K562 (cell line): ENCODE data around the gene MAGEB1. TPM values are rescaled to one million over a fixed set of nuclear protein-coding genes. Genes with fewer than 3 reads are reported as not detected.

ENCODE experiments used
- FOSL1 ChIP-seq: fragments of 200-800 bp; sonication (Bioruptor generic); conservative IDR thresholded peaks from 2 replicates; pipeline ENCODE4 v1.6.1; 2016; ENCODE audit warnings: missing genetic modification characterization, missing compliant biosample characterization
- JUN ChIP-seq, 2 experiments: sonication (generic) in 1 of 2; formaldehyde crosslinking in 1 of 2; IDR thresholded peaks; 2 replicates each; pipeline versions ENCODE4 v1.6.1 to v1.8.0; 2012 to 2022; ENCODE audit warnings: borderline replicate concordance in 2 of 2, mild to moderate bottlenecking in 2 of 2, improper control_type of control experiment in 1 of 2, low read depth in 1 of 2, low read length in 1 of 2, missing genetic modification reagents in 1 of 2
- SIN3A ChIP-seq, 2 experiments: fragments of 150-350 bp in 1 of 2; IDR thresholded peaks; 2 replicates each; pipeline ENCODE4 v1.6.1; 2011 to 2016; ENCODE audit warnings: borderline replicate concordance in 2 of 2, low read depth in 2 of 2, low read length in 2 of 2, mild to moderate bottlenecking in 2 of 2, moderate library complexity in 2 of 2; ENCODE audit not compliant: control insufficient read depth in 1 of 2
- SPI1 ChIP-seq: IDR thresholded peaks from 2 replicates; pipeline ENCODE4 v1.6.1; 2011; ENCODE audit warnings: low read depth, low read length, control low read depth, borderline replicate concordance
- TEAD4 ChIP-seq, 2 experiments: sonication (generic) in 1 of 2; formaldehyde crosslinking in 1 of 2; IDR thresholded peaks; 2 replicates each; pipeline versions ENCODE4 v1.6.1 to v1.8.0; 2012 to 2022; ENCODE audit warnings: borderline replicate concordance in 1 of 2, inconsistent platforms in 1 of 2, low read length in 1 of 2, mild to moderate bottlenecking in 1 of 2, missing genetic modification reagents in 1 of 2
- ZNF384 ChIP-seq: IDR thresholded peaks from 2 replicates; pipeline ENCODE4 v1.6.1; 2012; ENCODE audit warnings: low read depth, low read length, improper control_type of control experiment
- polyA plus RNA-seq, 8 experiments: library from polyadenylated mRNA; depleted of rRNA in 4 of 8; stranded (reverse) in 5 of 8; unstranded in 3 of 8; fragments of >200 nt; fragmentation: Nextera tagmentation in 2 of 8; fragmentation: Illumina TruSeq in 1 of 8; extraction: Ambion mirVana in 2 of 8; extraction: Trizol in 1 of 8; gene quantifications; 2 replicates each; pipeline versions ENCODE4 v1.2.1 to v1.2.3, GENCODE V29; 2011 to 2014; ENCODE audit warnings: inconsistent platforms in 1 of 8, missing spikeins in 1 of 8
- total RNA-seq, 7 experiments: library from RNA; depleted of rRNA in 6 of 7; stranded (reverse); fragments of >200 nt in 6 of 7; fragmentation: Illumina TruSeq in 2 of 7; extraction: Trizol in 2 of 7; gene quantifications; 2 replicates each; pipeline versions ENCODE4 v1.2.1 to v1.2.3, GENCODE V29; 2011 to 2021; ENCODE audit warnings: low replicate concordance in 1 of 7
- TF ChIP-seq, protein P1 (sequence below): fragments of 200-600 bp; sonication (generic); IDR thresholded peaks from one replicate; pipeline ENCODE4 v1.6.1; 2012; ENCODE audit warnings: mild to moderate bottlenecking, low read depth, low read length, inconsistent platforms

The MAGEB1 gene
- total and polyA plus RNA-seq, 9 of the 15 experiments (the other 6 are each of a cell fraction or from before 2014, with no cell fraction given): 32.6 to 100 (median 43.4) TPM

DNA sequence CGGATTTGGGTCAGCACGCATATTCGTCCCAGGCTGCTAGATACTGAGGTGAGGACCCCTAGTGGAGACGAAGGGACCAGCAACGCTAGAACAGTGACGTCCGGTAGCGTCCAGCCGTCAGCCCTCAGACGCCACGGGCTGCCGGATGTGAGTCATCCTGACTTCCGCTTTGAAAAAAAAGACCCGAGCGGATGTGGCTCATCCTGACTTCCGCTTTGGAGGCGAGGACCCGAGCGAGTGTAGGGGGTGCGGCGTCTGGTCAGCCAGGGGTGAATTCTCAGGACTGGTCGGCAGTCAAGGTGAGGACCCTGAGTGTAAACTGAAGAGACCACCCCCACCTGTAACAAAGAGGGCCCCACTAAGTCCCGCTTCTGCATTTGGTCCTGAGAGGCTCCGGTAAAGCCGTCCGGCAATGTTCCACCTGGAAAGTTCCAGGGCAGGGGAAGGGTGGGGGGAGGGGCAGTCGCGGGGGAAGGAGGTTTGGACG is 31.5 kb upstream of the MAGEB1 start, which contains the start of gene MAGEB2 (continued):
- TF ChIP-seq, protein P1, sequence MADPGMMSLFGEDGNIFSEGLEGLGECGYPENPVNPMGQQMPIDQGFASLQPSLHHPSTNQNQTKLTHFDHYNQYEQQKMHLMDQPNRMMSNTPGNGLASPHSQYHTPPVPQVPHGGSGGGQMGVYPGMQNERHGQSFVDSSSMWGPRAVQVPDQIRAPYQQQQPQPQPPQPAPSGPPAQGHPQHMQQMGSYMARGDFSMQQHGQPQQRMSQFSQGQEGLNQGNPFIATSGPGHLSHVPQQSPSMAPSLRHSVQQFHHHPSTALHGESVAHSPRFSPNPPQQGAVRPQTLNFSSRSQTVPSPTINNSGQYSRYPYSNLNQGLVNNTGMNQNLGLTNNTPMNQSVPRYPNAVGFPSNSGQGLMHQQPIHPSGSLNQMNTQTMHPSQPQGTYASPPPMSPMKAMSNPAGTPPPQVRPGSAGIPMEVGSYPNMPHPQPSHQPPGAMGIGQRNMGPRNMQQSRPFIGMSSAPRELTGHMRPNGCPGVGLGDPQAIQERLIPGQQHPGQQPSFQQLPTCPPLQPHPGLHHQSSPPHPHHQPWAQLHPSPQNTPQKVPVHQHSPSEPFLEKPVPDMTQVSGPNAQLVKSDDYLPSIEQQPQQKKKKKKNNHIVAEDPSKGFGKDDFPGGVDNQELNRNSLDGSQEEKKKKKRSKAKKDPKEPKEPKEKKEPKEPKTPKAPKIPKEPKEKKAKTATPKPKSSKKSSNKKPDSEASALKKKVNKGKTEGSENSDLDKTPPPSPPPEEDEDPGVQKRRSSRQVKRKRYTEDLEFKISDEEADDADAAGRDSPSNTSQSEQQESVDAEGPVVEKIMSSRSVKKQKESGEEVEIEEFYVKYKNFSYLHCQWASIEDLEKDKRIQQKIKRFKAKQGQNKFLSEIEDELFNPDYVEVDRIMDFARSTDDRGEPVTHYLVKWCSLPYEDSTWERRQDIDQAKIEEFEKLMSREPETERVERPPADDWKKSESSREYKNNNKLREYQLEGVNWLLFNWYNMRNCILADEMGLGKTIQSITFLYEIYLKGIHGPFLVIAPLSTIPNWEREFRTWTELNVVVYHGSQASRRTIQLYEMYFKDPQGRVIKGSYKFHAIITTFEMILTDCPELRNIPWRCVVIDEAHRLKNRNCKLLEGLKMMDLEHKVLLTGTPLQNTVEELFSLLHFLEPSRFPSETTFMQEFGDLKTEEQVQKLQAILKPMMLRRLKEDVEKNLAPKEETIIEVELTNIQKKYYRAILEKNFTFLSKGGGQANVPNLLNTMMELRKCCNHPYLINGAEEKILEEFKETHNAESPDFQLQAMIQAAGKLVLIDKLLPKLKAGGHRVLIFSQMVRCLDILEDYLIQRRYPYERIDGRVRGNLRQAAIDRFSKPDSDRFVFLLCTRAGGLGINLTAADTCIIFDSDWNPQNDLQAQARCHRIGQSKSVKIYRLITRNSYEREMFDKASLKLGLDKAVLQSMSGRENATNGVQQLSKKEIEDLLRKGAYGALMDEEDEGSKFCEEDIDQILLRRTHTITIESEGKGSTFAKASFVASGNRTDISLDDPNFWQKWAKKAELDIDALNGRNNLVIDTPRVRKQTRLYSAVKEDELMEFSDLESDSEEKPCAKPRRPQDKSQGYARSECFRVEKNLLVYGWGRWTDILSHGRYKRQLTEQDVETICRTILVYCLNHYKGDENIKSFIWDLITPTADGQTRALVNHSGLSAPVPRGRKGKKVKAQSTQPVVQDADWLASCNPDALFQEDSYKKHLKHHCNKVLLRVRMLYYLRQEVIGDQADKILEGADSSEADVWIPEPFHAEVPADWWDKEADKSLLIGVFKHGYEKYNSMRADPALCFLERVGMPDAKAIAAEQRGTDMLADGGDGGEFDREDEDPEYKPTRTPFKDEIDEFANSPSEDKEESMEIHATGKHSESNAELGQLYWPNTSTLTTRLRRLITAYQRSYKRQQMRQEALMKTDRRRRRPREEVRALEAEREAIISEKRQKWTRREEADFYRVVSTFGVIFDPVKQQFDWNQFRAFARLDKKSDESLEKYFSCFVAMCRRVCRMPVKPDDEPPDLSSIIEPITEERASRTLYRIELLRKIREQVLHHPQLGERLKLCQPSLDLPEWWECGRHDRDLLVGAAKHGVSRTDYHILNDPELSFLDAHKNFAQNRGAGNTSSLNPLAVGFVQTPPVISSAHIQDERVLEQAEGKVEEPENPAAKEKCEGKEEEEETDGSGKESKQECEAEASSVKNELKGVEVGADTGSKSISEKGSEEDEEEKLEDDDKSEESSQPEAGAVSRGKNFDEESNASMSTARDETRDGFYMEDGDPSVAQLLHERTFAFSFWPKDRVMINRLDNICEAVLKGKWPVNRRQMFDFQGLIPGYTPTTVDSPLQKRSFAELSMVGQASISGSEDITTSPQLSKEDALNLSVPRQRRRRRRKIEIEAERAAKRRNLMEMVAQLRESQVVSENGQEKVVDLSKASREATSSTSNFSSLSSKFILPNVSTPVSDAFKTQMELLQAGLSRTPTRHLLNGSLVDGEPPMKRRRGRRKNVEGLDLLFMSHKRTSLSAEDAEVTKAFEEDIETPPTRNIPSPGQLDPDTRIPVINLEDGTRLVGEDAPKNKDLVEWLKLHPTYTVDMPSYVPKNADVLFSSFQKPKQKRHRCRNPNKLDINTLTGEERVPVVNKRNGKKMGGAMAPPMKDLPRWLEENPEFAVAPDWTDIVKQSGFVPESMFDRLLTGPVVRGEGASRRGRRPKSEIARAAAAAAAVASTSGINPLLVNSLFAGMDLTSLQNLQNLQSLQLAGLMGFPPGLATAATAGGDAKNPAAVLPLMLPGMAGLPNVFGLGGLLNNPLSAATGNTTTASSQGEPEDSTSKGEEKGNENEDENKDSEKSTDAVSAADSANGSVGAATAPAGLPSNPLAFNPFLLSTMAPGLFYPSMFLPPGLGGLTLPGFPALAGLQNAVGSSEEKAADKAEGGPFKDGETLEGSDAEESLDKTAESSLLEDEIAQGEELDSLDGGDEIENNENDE: no peak
- TF ChIP-seq SPI1 (peak; percentile 82), TEAD4 (IDR thresholded peaks at IDR 0.05; ENCODE audit: low read length) (peak; percentile 33; the same call in 1 of the 2 replicates), TEAD4 (CRISPR knock-in tag; IDR thresholded peaks at IDR 0.05; ENCODE audit: borderline replicate concordance) (no peak), SIN3A (IDR thresholded peaks at IDR 0.05; ENCODE audit: borderline replicate concordance in 2 of 2, control insufficient read depth in 1 of 2, low read depth in 2 of 2, low read length in 2 of 2) (peak in 1 of 2 experiments; percentile 28; a peak in 1 of 4 replicates), FOSL1 (tag) (peak; percentile 93), JUN (IDR thresholded peaks at IDR 0.05; ENCODE audit: borderline replicate concordance, low read depth, low read length) (peak; percentile 87), JUN (CRISPR knock-in tag; IDR thresholded peaks at IDR 0.05; ENCODE audit: borderline replicate concordance) (no peak), ZNF384 (peak; percentile 98)
